HEK293T (cell line): ENCODE measurements around the gene SLX4IP.

ENCODE experiments used
- ARNT ChIP-seq: fragments of 450-650 bp; IDR thresholded peaks from 2 replicates; pipeline ENCODE4 v1.6.1; 2017; ENCODE audit warnings: mild to moderate bottlenecking
- FOXA1 ChIP-seq: fragments of 450-650 bp; IDR thresholded peaks from 2 replicates; pipeline ENCODE4 v1.6.1; 2016; ENCODE audit warnings: mild to moderate bottlenecking
- FOXM1 ChIP-seq: fragments of 450-650 bp; IDR thresholded peaks from 2 replicates; pipeline ENCODE4 v1.6.1; 2017; ENCODE audit warnings: mild to moderate bottlenecking, borderline replicate concordance
- HDGF ChIP-seq: fragments of 450-650 bp; IDR thresholded peaks from 2 replicates; pipeline ENCODE4 v1.6.1; 2017; ENCODE audit warnings: antibody characterized with exemption, borderline replicate concordance
- NFRKB ChIP-seq: fragments of 450-650 bp; IDR thresholded peaks from 2 replicates; pipeline ENCODE4 v1.6.1; 2016; ENCODE audit warnings: mild to moderate bottlenecking, moderate library complexity
- PKNOX1 ChIP-seq: fragments of 450-650 bp; IDR thresholded peaks from 2 replicates; pipeline ENCODE4 v1.6.1; 2016
- SP1 ChIP-seq: fragments of 450-650 bp; IDR thresholded peaks from 2 replicates; pipeline ENCODE4 v1.6.1; 2017
- SUZ12 ChIP-seq: fragments of 450-650 bp; IDR thresholded peaks from 2 replicates; pipeline ENCODE4 v1.6.1; 2016; ENCODE audit warnings: mild to moderate bottlenecking

GRCh38 chr20:10658876-10659632, 223.9 kb downstream of the SLX4IP start:
- TF ChIP-seq ARNT: no peak
- TF ChIP-seq FOXA1: no peak
- TF ChIP-seq SP1: no peak
- no peak for TF ChIP-seq HDGF
- no peak for TF ChIP-seq FOXM1
- TF ChIP-seq NFRKB: no peak
- TF ChIP-seq PKNOX1: no peak
- TF ChIP-seq SUZ12: no peak
